Sigmoid colon (tissue), 7 donors: ENCODE measurements around the gene BTBD9. TPM values are rescaled to one million over a fixed set of nuclear protein-coding genes. Genes with fewer than 3 reads are reported as not detected.

Experiments
- DNase-seq: peaks from one replicate; pipeline ENCODE4 v3.0.0-alpha.2; 2019
- H3K27ac ChIP-seq, 4 donors: fragments of 200-600 bp; sonication (generic); one replicate each; pipeline ENCODE4 v1.5.1; 2016 to 2019; ENCODE audit warnings: mild to moderate bottlenecking in 1 of 4
- H3K27me3 ChIP-seq, 3 donors: fragments of 200-600 bp; sonication (generic); one replicate each; pipeline ENCODE4 v1.5.1; 2019; ENCODE audit warnings: mild to moderate bottlenecking in 1 of 3
- H3K36me3 ChIP-seq, 4 donors: fragments of 200-600 bp; sonication (generic); one replicate each; pipeline ENCODE4 v1.5.1; 2016 to 2019
- H3K4me1 ChIP-seq, 4 donors: fragments of 200-600 bp; sonication (generic); one replicate each; pipeline ENCODE4 v1.5.1; 2017 to 2019
- H3K4me3 ChIP-seq, 4 donors: fragments of 200-600 bp; sonication (generic); one replicate each; pipeline ENCODE4 v1.5.1; 2017 to 2019; ENCODE audit warnings: mild to moderate bottlenecking in 2 of 4, moderate library complexity in 1 of 4
- H3K9me3 ChIP-seq, 4 donors: fragments of 200-600 bp in 3 of 4; sonication (generic) in 3 of 4; one replicate each; pipeline versions ENCODE4 v1.5.1 to v1.6.1; 2013 to 2019
- CTCF ChIP-seq, 4 experiments: fragments of 450-650 bp in 3 of 4; fragments of 200-600 bp in 1 of 4; IDR thresholded peaks; one replicate each; pipeline ENCODE4 v1.5.1; 2016 to 2019; ENCODE audit warnings: antibody characterized with exemption in 4 of 4, mild to moderate bottlenecking in 3 of 4, moderate library complexity in 2 of 4
- EP300 ChIP-seq, 4 donors: sonication (generic); formaldehyde crosslinking; IDR thresholded peaks; one replicate each; pipeline ENCODE4 v1.6.1; 2017; ENCODE audit warnings: antibody characterized with exemption in 4 of 4
- POLR2A ChIP-seq, 2 donors: fragments of 450-650 bp; IDR thresholded peaks; one replicate each; pipeline ENCODE4 v1.6.1; 2016; ENCODE audit warnings: antibody characterized with exemption in 2 of 2, mild to moderate bottlenecking in 2 of 2, moderate library complexity in 2 of 2
- POLR2AphosphoS5 ChIP-seq, 4 donors: sonication (generic); formaldehyde crosslinking; IDR thresholded peaks; one replicate each; pipeline ENCODE4 v1.6.1; 2017; ENCODE audit warnings: antibody characterized with exemption in 4 of 4
- WGBS, 2 donors: extraction: QIAGEN DNeasy Blood & Tissue Kit; methylation state at CpG; one replicate each; pipeline ENCODE4 v1.1.7; 2013; 5-methylcytosine and 5-hydroxymethylcytosine counted together
- intact Hi-C: fragments of 100-400 bp; cut with DNase I; formaldehyde crosslinking; loops from one replicate; pipeline ENCODE4 v1.15.1; 2023
- polyA plus RNA-seq, 3 donors: library from polyadenylated mRNA; stranded (reverse); fragments of 200-250 nt; gene quantifications; one replicate each; pipeline ENCODE4 v1.2.3, GENCODE V29; 2013
- total RNA-seq, 4 donors: library from RNA; depleted of rRNA; stranded (reverse); fragments of >200 nt; gene quantifications; one replicate each; pipeline ENCODE4 v1.1.0, GENCODE V29; 2016
- donor health status: healthy with polysubstance abuse.
- donor health status: Bipolar disorder and iron deficiency.
- donor health status: healthy.

The BTBD9 gene
- total and polyA plus RNA-seq, 7 donors = 3.6 to 20.8 (median 10.5) TPM

GRCh38 chr6:38266921-38267354 lies 372.8 kb downstream of the BTBD9 start:
- Histone ChIP-seq H3K4me3 (no peak overlapping the region), H3K9me3 (no peaks in the 10 kb centered on the region), H3K36me3 (no peaks in the 10 kb centered on the region), H3K4me1 (peaks cover 0 to 31% (median 11%) of the 10 kb centered on the region in 4 donors), H3K27ac (no peak overlapping the region), H3K27me3 (no peaks in the 10 kb centered on the region)
- TF ChIP-seq POLR2A (IDR thresholded peaks at IDR 0.05) (no peak), POLR2AphosphoS5 (IDR thresholded peaks at IDR 0.05) (no peak), EP300 (IDR thresholded peaks at IDR 0.05) (no peak), CTCF (IDR thresholded peaks at IDR 0.05) (no peak)
- DNase-seq = no peak
- intact Hi-C loops = no loop called here
- 92% methylated on average over 7 of the region's 7 CpGs for WGBS, 2 donors

GRCh38 chr6:38264605-38265004 lies 375.1 kb downstream of the BTBD9 start:
- DNase-seq = no peak
- Histone ChIP-seq H3K27me3 (no peaks in the 10 kb centered on the region), H3K4me1 (peaks cover 0 to 23% (median 18%) of the 10 kb centered on the region in 4 donors), H3K27ac (no peak overlapping the region), H3K36me3 (no peaks in the 10 kb centered on the region), H3K9me3 (no peaks in the 10 kb centered on the region), H3K4me3 (no peak overlapping the region)
- intact Hi-C loops = no loop called here
- WGBS, 2 donors = 80 to 82% methylated on average over 8 of the region's 8 CpGs
- no peak for TF ChIP-seq EP300 (IDR thresholded peaks at IDR 0.05)

- DNase-seq = no peak
- Histone ChIP-seq H3K4me3 (no peak overlapping the region), H3K9me3 (no peaks in the 10 kb centered on the region), H3K27me3 (no peaks in the 10 kb centered on the region), H3K36me3 (no peaks in the 10 kb centered on the region), H3K27ac (peak overlapping the region in 2 of 4 donors; percentile 41 to 70), H3K4me1 (peaks cover 0 to 19% (median 16%) of the 10 kb centered on the region in 4 donors)
- 90 to 93% methylated on average over 2 of the region's 2 CpGs for WGBS, 2 donors
- TF ChIP-seq POLR2AphosphoS5 (IDR thresholded peaks at IDR 0.05) = no peak
- TF ChIP-seq EP300 (IDR thresholded peaks at IDR 0.05) = no peak
- TF ChIP-seq CTCF (IDR thresholded peaks at IDR 0.05) = no peak
- no peak for TF ChIP-seq POLR2A (IDR thresholded peaks at IDR 0.05)
- intact Hi-C loops = no loop called here
These were observed 377.1 kb downstream of the BTBD9 start for GRCh38 chr6:38262609-38263008.

GRCh38 chr6:38262026-38262425 lies 377.7 kb downstream of the BTBD9 start:
- peaks cover 0 to 19% (median 16%) of the 10 kb centered on the region in 4 donors for H3K4me1 ChIP-seq
- no peaks in the 10 kb centered on the region for H3K27me3 ChIP-seq
- 7 to 20% methylated on average over 1 of the region's 1 CpG for whole genome bisulfite sequencing, 2 donors
- H3K4me3 ChIP-seq = no peak overlapping the region
- peak overlapping the region in 3 of 4 donors; percentile 23 to 70 (median 41) for H3K27ac ChIP-seq
- intact Hi-C loops = no loop called here
- TF ChIP-seq POLR2AphosphoS5 (IDR thresholded peaks at IDR 0.05) (peak in 1 of 4 donors; percentile 15), POLR2A (IDR thresholded peaks at IDR 0.05) (no peak)
- H3K36me3 ChIP-seq = no peaks in the 10 kb centered on the region
- no peak for DNase-seq
- no peaks in the 10 kb centered on the region for H3K9me3 ChIP-seq

GRCh38 chr6:38261626-38262025 lies 378.1 kb downstream of the BTBD9 start:
- Histone ChIP-seq H3K36me3 (no peaks in the 10 kb centered on the region), H3K9me3 (no peaks in the 10 kb centered on the region), H3K4me1 (peaks cover 0 to 19% (median 16%) of the 10 kb centered on the region in 4 donors), H3K27ac (peak overlapping the region in 3 of 4 donors; percentile 23 to 70 (median 26)), H3K4me3 (no peak overlapping the region), H3K27me3 (no peaks in the 10 kb centered on the region)
- intact Hi-C loops = no loop called here
- TF ChIP-seq EP300 (IDR thresholded peaks at IDR 0.05) (no peak), CTCF (IDR thresholded peaks at IDR 0.05) (no peak), POLR2A (IDR thresholded peaks at IDR 0.05) (no peak)
- no peak for DNase-seq
- WGBS, 2 donors = 77 to 89% methylated on average over 3 of the region's 3 CpGs

- no peak for DNase-seq
- H3K9me3 ChIP-seq = no peaks in the 10 kb centered on the region
- TF ChIP-seq EP300 (IDR thresholded peaks at IDR 0.05) (no peak), POLR2A (IDR thresholded peaks at IDR 0.05) (no peak), POLR2AphosphoS5 (IDR thresholded peaks at IDR 0.05) (no peak), CTCF (IDR thresholded peaks at IDR 0.05) (no peak)
- intact Hi-C loops = no loop called here
- no peak overlapping the region for H3K27ac ChIP-seq
- H3K4me1 ChIP-seq = peaks cover 0 to 19% (median 16%) of the 10 kb centered on the region in 4 donors
- H3K4me3 ChIP-seq = no peak overlapping the region
- peaks cover 0 to 15% (median 5%) of the 10 kb centered on the region in 4 donors for H3K36me3 ChIP-seq
- 69 to 83% methylated on average over 2 of the region's 2 CpGs for WGBS, 2 donors
- no peaks in the 10 kb centered on the region for H3K27me3 ChIP-seq
These were observed 380.0 kb downstream of the BTBD9 start for GRCh38 chr6:38259736-38260135.
